ENCODE measurements around the gene SCG3. TPM values are rescaled to one million over a fixed set of nuclear protein-coding genes. Genes with fewer than 3 reads are reported as not detected.

The SCG3 gene
- total and polyA plus RNA-seq, 2 of the 4 experiments (the other 2 are of a cell fraction): 0.02 TPM; not detected in 1

- no peak overlapping the region for H2BK20ac ChIP-seq (ENCODE audit: low read depth, low read length)
- no peak overlapping the region for H4K5ac ChIP-seq (ENCODE audit: low read depth, low read length)
- no peak overlapping the region for H3K4me2 ChIP-seq (ENCODE audit: low read depth, low read length)
- no peaks in the 10 kb centered on the region for H4K20me1 ChIP-seq (ENCODE audit: insufficient read depth, low read length)
- no peaks in the 10 kb centered on the region for H3K4me1 ChIP-seq (ENCODE audit: control insufficient read depth, insufficient read depth, low read length)
- no peak overlapping the region for H2AK5ac ChIP-seq (ENCODE audit: low read depth, low read length)
- TF ChIP-seq, protein P1, sequence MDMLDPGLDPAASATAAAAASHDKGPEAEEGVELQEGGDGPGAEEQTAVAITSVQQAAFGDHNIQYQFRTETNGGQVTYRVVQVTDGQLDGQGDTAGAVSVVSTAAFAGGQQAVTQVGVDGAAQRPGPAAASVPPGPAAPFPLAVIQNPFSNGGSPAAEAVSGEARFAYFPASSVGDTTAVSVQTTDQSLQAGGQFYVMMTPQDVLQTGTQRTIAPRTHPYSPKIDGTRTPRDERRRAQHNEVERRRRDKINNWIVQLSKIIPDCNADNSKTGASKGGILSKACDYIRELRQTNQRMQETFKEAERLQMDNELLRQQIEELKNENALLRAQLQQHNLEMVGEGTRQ (IDR thresholded peaks at IDR 0.05; ENCODE audit: low read depth, low read length): no peak
- no peak for TF ChIP-seq NFE2L2 (IDR thresholded peaks at IDR 0.05; ENCODE audit: low read depth, low read length)
- intact Hi-C loops (cut with micrococcal nuclease) (no loop called here), in situ Hi-C loops (cut with MboI; ENCODE audit: low sequenced_read_pairs) (no loop called here), dilution Hi-C loops (cut with HindIII; ENCODE audit: low sequenced_read_pairs, unreplicated experiment) (no loop called here)
- DNase-seq (no peak), ATAC-seq (ENCODE audit: low read depth) (no peak)
- no peak overlapping the region for H2AK9ac ChIP-seq (replicated peaks; ENCODE audit: low read depth, low read length, poor library complexity)
- ChIA-PET CTCF (no interaction called here), POLR2A (ENCODE audit: unreplicated experiment) (no interaction called here)
- H3K9ac ChIP-seq (ENCODE audit: low read depth, low read length): no peak overlapping the region
- no peak overlapping the region for H4K8ac ChIP-seq (ENCODE audit: low read depth in 2 of 2, low read length in 2 of 2)
- H3K56ac ChIP-seq (ENCODE audit: extremely low read depth, insufficient read depth, low read length): no peak overlapping the region
- H3K36me3 ChIP-seq (ENCODE audit: control insufficient read depth, insufficient read depth, low read length): no peaks in the 10 kb centered on the region
- BruUV-seq (replicated peaks): no TSS peak
- H3K4ac ChIP-seq (ENCODE audit: low read depth, low read length): no peak overlapping the region
- H3K14ac ChIP-seq (replicated peaks; ENCODE audit: low read depth, low read length): no peak overlapping the region
- H2BK15ac ChIP-seq (ENCODE audit: low read depth, low read length): no peak overlapping the region
- WGBS, 2 experiments (ENCODE audit: extremely low coverage in 2 of 2, insufficient read length in 1 of 2): 80% methylated on average over 1 of the region's 1 CpG; no CpG with 5 or more reads in 1 of the 2 experiments
- no peaks in the 10 kb centered on the region for H3K79me1 ChIP-seq (ENCODE audit: low read depth in 1 of 2, low read length in 2 of 2)
- H4K91ac ChIP-seq (ENCODE audit: insufficient read depth, low read depth, low read length): no peak overlapping the region
- H3K27me3 ChIP-seq (ENCODE audit: control insufficient read depth, insufficient read depth, low read length): no peaks in the 10 kb centered on the region
- no peak overlapping the region for H2BK5ac ChIP-seq (ENCODE audit: low read depth, low read length, poor library complexity, severe bottlenecking)
- H3K9me1 ChIP-seq (ENCODE audit: insufficient read depth, low read length): peaks cover 3% of the 10 kb centered on the region; the same call in 1 of the 2 replicates
- no peak overlapping the region for H3K23ac ChIP-seq (ENCODE audit: low read depth, low read length)
- no peak overlapping the region for H3K27ac ChIP-seq (ENCODE audit: insufficient read depth, low read length)
- H2AFZ ChIP-seq (replicated peaks; ENCODE audit: low read length, poor library complexity): no peak overlapping the region
- no peak overlapping the region for H3K18ac ChIP-seq (ENCODE audit: low read depth, low read length)
- no peak overlapping the region for H3K4me3 ChIP-seq (ENCODE audit: insufficient read depth, low read depth, low read length)
- no peaks in the 10 kb centered on the region for H3K9me3 ChIP-seq (ENCODE audit: control insufficient read depth, insufficient read depth, low read length)
- no peak overlapping the region for H2BK120ac ChIP-seq (ENCODE audit: low read depth, low read length)
Measured at GRCh38 chr15:51714911-51715310, 33.6 kb downstream of the SCG3 start.
